Muscle layer of colon (tissue), 2 donors: ENCODE results near the gene KRCC1.

ENCODE experiments used
- H3K27ac ChIP-seq: one replicate; pipeline ENCODE4 v1.7.0; 2013; ENCODE audit warnings: low read depth, mild to moderate bottlenecking, low read length, moderate library complexity
- H3K27me3 ChIP-seq, 2 donors: one replicate each; pipeline ENCODE4 v1.7.0; 2013; ENCODE audit warnings: low read length in 2 of 2, mild to moderate bottlenecking in 2 of 2; ENCODE audit not compliant: insufficient read depth in 2 of 2, control insufficient read depth in 1 of 2
- H3K36me3 ChIP-seq: one replicate; pipeline ENCODE4 v1.7.0; 2013; ENCODE audit warnings: mild to moderate bottlenecking, low read length; ENCODE audit not compliant: insufficient read depth
- H3K4me1 ChIP-seq: one replicate; pipeline ENCODE4 v1.7.0; 2013; ENCODE audit warnings: mild to moderate bottlenecking, low read length; ENCODE audit not compliant: insufficient read depth
- H3K4me3 ChIP-seq, 2 donors: one replicate each; pipeline ENCODE4 v1.7.0; 2013; ENCODE audit warnings: low read length in 2 of 2, low read depth in 1 of 2, mild to moderate bottlenecking in 1 of 2, moderate library complexity in 1 of 2
- H3K9ac ChIP-seq: one replicate; pipeline ENCODE4 v1.7.0; 2013; ENCODE audit warnings: low read length
- H3K9me3 ChIP-seq: one replicate; pipeline ENCODE4 v1.7.0; 2013; ENCODE audit warnings: mild to moderate bottlenecking, low read length
- donor health status: abdominal sarcoma.
- donor health status: Adenocarcinoma of cecum.

The KRCC1 gene

GRCh38 chr2:88074150-88074549 is 18.6 kb upstream of the KRCC1 start:
- H3K36me3 ChIP-seq, result no peaks in the 10 kb centered on the region
- peaks cover 21% of the 10 kb centered on the region for H3K4me1 ChIP-seq
- no peaks in the 10 kb centered on the region for H3K27me3 ChIP-seq
- no peaks in the 10 kb centered on the region for H3K9me3 ChIP-seq
- no peak overlapping the region for H3K27ac ChIP-seq
- no peak overlapping the region for H3K9ac ChIP-seq
- no peak overlapping the region for H3K4me3 ChIP-seq

GRCh38 chr2:88071365-88071764 is 15.8 kb upstream of the KRCC1 start:
- Histone ChIP-seq H3K9ac (no peak overlapping the region), H3K9me3 (no peaks in the 10 kb centered on the region), H3K4me3 (no peak overlapping the region), H3K36me3 (no peaks in the 10 kb centered on the region), H3K27ac (no peak overlapping the region), H3K27me3 (no peaks in the 10 kb centered on the region), H3K4me1 (no peaks in the 10 kb centered on the region)

GRCh38 chr2:88070055-88070454 is 14.5 kb upstream of the KRCC1 start:
- Histone ChIP-seq H3K4me3 (no peak overlapping the region), H3K27ac (peak overlapping the region; percentile 35)

GRCh38 chr2:88069117-88069516 is 13.5 kb upstream of the KRCC1 start:
- no peaks in the 10 kb centered on the region for H3K36me3 ChIP-seq
- H3K9ac ChIP-seq, result peak overlapping the region; percentile 25
- H3K4me3 ChIP-seq, result peak overlapping the region in 1 of 2 donors; percentile 41
- peak overlapping the region; percentile 35 for H3K27ac ChIP-seq
- H3K27me3 ChIP-seq, result no peaks in the 10 kb centered on the region
- no peaks in the 10 kb centered on the region for H3K9me3 ChIP-seq
- H3K4me1 ChIP-seq, result no peaks in the 10 kb centered on the region

More at GRCh38 chr2:88070055-88070454, 14.5 kb upstream of the KRCC1 start:
- Histone ChIP-seq H3K9ac (no peak overlapping the region), H3K4me1 (no peaks in the 10 kb centered on the region), H3K36me3 (no peaks in the 10 kb centered on the region), H3K9me3 (no peaks in the 10 kb centered on the region), H3K27me3 (no peaks in the 10 kb centered on the region)

- Histone ChIP-seq H3K9ac (no peak overlapping the region), H3K27ac (no peak overlapping the region), H3K27me3 (no peaks in the 10 kb centered on the region), H3K4me1 (no peaks in the 10 kb centered on the region), H3K36me3 (no peaks in the 10 kb centered on the region), H3K4me3 (peak overlapping the region in 1 of 2 donors; percentile 41), H3K9me3 (no peaks in the 10 kb centered on the region)
These were observed 12.5 kb upstream of the KRCC1 start for GRCh38 chr2:88068044-88068443.

- Histone ChIP-seq H3K4me3 (peak within 1 kb of the TSS in 1 of 2 donors; percentile 41), H3K27ac (peak within 1 kb of the TSS; percentile 25), H3K27me3 (no peaks in the 10 kb centered on the region), H3K4me1 (no peaks in the 10 kb centered on the region), H3K9me3 (no peaks in the 10 kb centered on the region), H3K36me3 (no peaks in the 10 kb centered on the region), H3K9ac (no peak within 1 kb of the TSS)
These were observed 12.0 kb upstream of the KRCC1 start, which contains the start of gene SMYD1 for GRCh38 chr2:88067598-88067997. TSS of gene SMYD1 (plus strand) at chr2:88067825. CDS start at chr2:88067865, 40 bp downstream.

- H3K9ac ChIP-seq, result no peak overlapping the region
- H3K9me3 ChIP-seq, result no peaks in the 10 kb centered on the region
- peak overlapping the region in 1 of 2 donors; percentile 41 for H3K4me3 ChIP-seq
- H3K27me3 ChIP-seq, result no peaks in the 10 kb centered on the region
- H3K4me1 ChIP-seq, result no peaks in the 10 kb centered on the region
- H3K36me3 ChIP-seq, result no peaks in the 10 kb centered on the region
- peak overlapping the region; percentile 25 for H3K27ac ChIP-seq
These were observed 11.6 kb upstream of the KRCC1 start for GRCh38 chr2:88067189-88067588.

- Histone ChIP-seq H3K9ac (no peak overlapping the region), H3K36me3 (no peaks in the 10 kb centered on the region), H3K4me3 (no peak overlapping the region), H3K27me3 (no peaks in the 10 kb centered on the region), H3K9me3 (no peaks in the 10 kb centered on the region), H3K27ac (no peak overlapping the region), H3K4me1 (no peaks in the 10 kb centered on the region)
These were observed 11.0 kb upstream of the KRCC1 start for GRCh38 chr2:88066543-88066942.

- no peaks in the 10 kb centered on the region for H3K27me3 ChIP-seq
- no peak overlapping the region for H3K4me3 ChIP-seq
- H3K36me3 ChIP-seq, result no peaks in the 10 kb centered on the region
- H3K9me3 ChIP-seq, result no peaks in the 10 kb centered on the region
- H3K4me1 ChIP-seq, result peaks cover under 1% of the 10 kb centered on the region
- H3K27ac ChIP-seq, result no peak overlapping the region
- no peak overlapping the region for H3K9ac ChIP-seq
These were observed 5.7 kb upstream of the KRCC1 start for GRCh38 chr2:88061295-88061694.

GRCh38 chr2:88060907-88061275 is 5.3 kb upstream of the KRCC1 start:
- H3K36me3 ChIP-seq, result no peaks in the 10 kb centered on the region
- H3K27me3 ChIP-seq, result no peaks in the 10 kb centered on the region
- H3K9me3 ChIP-seq, result no peaks in the 10 kb centered on the region
- H3K9ac ChIP-seq, result no peak overlapping the region
- H3K4me1 ChIP-seq, result peaks cover 5% of the 10 kb centered on the region
- no peak overlapping the region for H3K27ac ChIP-seq
- H3K4me3 ChIP-seq, result no peak overlapping the region

GRCh38 chr2:88059979-88060906 is 4.7 kb upstream of the KRCC1 start:
- H3K36me3 ChIP-seq, result no peaks in the 10 kb centered on the region
- no peaks in the 10 kb centered on the region for H3K27me3 ChIP-seq
- H3K9me3 ChIP-seq, result no peaks in the 10 kb centered on the region
- peaks cover 5% of the 10 kb centered on the region for H3K4me1 ChIP-seq
- no peak overlapping the region for H3K9ac ChIP-seq
- no peak overlapping the region for H3K4me3 ChIP-seq
- H3K27ac ChIP-seq, result no peak overlapping the region

- Histone ChIP-seq H3K9me3 (no peaks in the 10 kb centered on the region), H3K9ac (no peak overlapping the region), H3K27me3 (no peaks in the 10 kb centered on the region), H3K36me3 (no peaks in the 10 kb centered on the region), H3K4me1 (peaks cover 20% of the 10 kb centered on the region), H3K4me3 (no peak overlapping the region), H3K27ac (no peak overlapping the region)
These were observed 2.6 kb upstream of the KRCC1 start for GRCh38 chr2:88058191-88058590.
